NCI-H128 (cell line): ENCODE measurements around the gene HOXD3.

Experiments
- DNase-seq: peaks from one replicate; lab custom pipeline; 2025; ENCODE audit not compliant: unreplicated experiment; lab: John Stamatoyannopoulos, UW

HOXD3 gene

DNA sequence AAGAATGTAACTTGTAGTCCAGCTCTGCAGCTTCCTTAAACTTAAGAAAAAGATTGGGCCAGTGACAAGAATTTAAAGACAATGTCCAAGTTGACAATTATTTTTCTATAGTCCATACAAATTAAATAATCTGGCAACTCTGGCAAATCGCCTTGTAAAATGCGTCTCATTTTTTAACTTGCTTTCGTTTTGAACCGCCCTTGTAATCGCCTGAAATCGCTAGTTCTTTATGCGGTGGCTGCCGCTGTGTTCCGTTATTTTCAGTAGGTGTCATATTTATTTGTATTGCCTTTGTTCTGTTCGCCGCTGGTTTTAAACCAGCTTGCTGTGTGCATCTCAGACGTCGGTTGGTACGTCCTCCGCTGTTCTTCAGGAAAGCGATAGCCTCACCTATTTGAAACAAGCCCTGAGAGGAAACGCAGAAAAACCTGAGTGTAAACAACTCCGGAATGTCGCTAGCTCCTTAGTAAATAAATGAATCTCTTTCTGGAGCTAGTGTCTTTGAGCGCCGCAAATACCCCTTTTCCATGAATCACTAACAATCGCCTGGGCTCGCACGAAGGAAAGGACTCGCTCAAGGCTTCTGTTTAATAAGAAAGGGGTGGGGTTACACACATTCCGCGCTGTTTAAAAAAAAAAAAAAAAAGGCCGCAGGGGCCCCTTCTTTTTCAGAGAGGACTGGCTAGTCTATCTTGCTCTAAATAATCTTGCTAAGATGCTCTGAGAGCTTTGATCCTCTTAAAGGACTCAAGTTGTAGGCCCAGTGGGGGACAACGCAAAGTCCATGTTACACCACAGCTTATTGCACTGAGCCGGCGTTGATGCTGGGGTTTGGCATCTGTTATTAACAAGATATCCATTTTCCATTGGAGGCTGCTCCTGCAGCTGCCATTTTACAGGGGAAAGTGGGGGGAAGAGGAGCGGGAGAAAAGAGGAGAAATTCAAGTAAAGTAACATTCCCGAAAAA lies 24.6 kb upstream of the HOXD3 start:
- DNase-seq, result no peak

DNA sequence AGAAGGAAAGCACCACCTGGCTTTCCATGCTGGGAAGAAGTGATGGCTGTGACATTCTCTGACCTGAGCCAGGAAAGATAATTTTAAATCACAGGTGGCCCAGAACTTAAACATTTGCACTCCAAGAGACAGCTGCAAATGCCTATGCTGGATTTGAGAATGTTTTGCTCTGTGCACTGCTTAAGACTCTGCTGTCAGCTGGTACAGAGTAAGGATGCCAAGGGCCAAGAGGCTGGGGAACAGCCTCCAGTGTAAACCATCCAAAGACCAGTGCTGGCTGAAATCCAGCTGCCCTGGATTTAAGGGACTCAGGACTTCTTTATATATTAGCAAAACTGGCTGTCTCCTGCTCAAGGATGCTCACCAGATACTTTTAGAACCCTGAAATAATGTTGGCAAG lies 23.7 kb upstream of the HOXD3 start:
- no peak for DNase-seq

DNA sequence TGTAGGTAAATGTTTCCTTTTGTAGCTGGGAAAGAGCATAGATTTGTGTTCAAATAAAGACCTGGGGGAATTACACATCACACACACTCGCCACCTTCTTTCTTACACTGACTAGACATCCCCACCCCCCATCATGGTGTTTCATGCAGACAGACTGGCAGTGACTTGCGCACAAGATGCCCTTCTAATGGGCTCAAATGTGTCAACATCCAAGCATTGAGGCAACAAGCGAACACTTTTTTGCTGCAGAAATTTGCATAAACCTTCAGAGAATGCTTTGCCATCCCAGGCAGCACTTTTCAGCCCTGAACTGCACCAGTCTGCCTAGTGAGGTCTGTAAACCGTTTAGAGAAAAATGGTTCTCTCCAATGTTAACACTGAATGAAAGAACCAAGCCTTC lies 23.1 kb upstream of the HOXD3 start:
- DNase-seq, result no peak

DNA sequence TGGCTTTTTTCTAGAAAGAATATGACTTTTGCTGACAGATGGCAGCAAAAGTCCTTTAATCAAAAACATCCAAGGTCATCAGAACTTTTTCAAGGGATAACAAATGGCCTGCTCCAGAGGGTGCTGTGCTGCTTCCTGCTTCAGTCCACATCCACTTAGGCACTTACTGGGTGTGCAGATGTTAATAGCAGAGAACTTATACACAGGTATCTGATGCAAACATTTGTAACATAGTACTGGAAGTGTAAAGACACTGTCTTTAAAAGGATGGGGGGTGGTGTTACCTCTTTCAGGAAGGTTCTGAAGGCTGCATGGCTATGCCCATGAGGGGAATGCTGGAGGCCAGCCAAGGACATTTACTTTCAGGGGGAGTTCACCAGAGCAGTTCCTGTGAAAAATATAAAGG lies 22.1 kb upstream of the HOXD3 start:
- no peak for DNase-seq

DNA sequence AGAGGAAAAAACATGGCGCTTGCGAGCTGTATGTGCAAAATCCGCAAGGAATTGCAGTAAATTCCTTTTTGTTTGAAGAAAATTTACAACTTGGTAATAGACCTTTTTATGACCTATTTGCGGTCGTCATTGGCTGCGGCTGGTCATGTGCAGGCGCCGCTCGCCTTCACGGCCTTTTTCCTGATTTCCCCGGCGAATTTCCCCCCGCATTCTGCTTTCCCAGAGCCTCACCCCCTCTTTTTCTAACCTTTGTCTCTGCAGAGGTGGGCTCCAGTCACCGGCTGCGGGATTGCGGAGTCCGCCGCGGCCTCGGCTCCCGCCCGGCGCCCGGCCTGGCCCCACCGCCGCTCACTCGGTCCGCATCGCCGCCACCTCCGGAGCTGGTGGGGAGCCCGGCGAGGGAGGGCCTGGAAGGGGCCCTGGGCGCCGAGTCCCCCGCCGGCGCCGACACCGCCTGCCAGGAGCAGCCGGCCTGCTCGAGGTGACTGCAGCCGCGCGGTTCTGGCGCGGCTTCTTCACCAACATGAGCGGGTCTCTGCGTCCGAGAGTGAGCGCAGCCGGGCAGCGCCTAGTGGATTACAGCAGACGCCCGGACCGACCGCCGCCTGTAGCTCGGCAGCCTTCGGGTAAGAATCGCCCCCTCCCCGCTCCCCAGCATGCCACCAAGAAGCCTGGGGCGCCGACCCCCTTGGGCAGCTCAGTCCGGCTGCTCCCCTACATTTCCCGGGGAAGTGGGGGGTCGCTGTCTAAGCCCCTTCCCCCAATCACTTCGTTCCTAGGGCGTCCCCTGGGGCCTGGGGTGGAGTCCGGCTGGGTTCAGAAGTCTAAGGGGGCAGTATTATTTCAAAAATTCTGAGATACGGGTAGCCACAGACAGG lies 20.5 kb upstream of the HOXD3 start:
- no peak for DNase-seq

DNA sequence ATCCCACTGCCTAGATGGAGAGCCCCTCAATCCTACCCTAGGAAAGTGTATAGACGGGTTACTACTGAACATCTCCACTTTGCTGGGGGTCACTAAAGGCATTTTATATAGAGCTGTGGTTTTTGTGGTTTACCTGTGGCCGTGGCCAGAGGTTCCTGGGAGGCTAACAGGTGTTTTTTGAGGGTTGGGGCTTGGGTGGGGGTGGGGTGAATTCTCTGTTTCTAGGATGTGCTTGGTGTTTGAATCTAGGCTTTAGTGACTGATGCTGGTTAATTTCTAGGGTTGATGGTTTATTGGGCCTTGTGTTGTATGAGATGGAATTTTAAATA lies 19.9 kb upstream of the HOXD3 start:
- no peak for DNase-seq

DNA sequence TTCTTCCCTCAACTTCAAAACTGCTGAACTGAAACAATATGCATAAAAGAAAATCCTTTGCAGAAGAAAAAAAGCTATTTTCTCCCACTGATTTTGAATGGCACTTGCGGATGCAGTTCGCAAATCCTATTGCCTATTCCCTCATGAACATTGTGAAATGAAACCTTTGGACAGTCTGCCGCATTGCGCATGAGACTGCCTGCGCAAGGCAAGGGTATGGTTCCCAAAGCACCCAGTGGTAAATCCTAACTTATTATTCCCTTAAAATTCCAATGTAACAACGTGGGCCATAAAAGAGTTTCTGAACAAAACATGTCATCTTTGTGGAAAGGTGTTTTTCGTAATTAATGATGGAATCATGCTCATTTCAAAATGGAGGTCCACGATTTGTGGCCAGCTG lies 19.2 kb upstream of the HOXD3 start:
- no peak for DNase-seq

DNA sequence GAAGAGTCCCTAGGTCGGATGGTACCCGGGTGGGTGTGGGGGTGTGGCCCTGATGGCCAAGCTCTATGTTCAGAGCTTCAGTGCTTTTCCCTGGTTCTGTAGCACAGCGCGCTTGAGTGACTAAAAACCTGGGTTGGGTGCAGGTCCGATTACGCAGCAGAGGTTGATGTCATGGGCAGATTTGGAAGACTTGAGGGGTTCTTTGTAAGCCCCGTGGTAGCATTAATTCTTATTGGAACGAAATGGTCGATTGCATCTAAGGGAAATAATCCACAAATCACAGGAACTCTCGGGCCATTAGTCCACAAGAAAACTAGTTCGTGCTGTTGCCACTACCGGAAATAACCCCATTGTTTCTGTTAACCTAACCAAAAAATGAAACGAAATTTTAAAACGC lies 18.6 kb upstream of the HOXD3 start:
- DNase-seq, result no peak

DNA sequence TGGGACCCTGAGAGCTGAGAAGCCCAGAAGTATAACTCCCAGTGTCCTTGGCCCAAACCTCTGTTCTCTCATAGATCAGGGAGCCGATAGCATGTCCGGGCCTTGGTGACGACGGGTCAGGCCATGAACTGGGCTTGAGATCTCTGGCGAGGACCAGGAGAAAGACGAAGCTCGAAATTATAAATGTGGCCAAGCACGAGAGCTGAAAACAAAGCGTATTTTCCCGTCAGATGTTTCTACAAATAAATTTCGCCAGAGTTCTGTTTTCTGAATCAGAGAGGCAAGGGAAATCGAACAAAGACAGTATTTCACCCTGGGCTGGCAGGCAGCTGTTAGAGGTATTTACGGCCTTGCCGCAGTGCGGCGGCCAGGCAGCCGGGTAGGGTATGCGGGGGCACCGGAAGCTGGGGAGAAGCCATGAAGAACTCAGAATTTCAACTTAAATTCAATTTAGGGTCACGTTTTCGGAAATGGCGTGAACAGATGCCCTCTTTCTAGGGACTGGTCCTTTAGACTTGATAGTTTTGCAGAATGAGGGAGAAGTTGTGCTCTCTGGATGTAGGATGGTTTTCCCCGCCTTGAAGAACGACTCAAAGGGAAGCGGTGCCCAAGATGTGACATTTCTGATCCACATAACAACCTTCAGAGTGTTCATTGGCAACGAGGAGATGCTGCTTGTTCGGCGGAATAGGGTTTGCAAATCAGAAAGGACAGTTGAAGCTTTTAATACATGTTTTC lies 18.0 kb upstream of the HOXD3 start:
- no peak for DNase-seq

DNA sequence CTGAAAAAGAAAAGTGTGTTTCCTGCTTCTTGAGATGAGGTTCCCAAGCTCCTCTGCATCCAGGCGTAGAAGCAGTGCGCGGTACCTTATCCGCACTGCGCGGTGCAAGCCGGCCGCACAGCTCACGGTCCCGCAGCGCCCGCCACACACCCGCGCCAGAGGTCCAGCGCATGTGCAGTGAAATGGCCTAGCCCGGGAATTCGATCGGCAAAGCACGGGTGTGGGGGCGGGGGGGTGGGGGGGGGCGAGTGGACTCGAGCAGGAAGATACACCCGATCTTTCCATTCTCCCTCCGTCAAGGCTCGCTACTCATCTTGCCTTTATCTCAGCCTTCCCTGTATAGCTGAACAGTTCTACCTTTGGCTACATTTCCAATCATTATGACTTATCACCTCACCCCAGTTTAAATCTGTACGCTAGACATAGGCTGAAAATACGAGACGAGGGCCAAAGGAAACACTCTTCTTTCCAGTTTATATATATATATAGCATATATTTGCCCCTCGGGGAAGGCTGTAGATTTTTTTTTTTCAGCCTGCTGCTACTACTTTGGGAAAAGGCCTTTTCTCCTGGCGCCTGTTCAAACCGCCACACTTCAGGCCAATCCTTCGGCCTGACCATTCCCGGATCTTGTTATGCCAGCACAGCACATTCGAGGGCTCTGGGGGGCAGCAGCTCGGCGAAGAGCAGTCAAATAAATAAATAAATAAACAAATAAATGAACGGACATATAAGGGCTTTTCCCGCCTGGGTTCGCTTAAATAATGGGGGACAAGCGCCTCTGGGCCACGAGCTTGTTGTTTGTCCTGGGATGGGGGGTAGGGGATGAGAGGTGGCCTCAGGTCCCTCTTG lies 17.2 kb upstream of the HOXD3 start:
- no peak for DNase-seq

DNA sequence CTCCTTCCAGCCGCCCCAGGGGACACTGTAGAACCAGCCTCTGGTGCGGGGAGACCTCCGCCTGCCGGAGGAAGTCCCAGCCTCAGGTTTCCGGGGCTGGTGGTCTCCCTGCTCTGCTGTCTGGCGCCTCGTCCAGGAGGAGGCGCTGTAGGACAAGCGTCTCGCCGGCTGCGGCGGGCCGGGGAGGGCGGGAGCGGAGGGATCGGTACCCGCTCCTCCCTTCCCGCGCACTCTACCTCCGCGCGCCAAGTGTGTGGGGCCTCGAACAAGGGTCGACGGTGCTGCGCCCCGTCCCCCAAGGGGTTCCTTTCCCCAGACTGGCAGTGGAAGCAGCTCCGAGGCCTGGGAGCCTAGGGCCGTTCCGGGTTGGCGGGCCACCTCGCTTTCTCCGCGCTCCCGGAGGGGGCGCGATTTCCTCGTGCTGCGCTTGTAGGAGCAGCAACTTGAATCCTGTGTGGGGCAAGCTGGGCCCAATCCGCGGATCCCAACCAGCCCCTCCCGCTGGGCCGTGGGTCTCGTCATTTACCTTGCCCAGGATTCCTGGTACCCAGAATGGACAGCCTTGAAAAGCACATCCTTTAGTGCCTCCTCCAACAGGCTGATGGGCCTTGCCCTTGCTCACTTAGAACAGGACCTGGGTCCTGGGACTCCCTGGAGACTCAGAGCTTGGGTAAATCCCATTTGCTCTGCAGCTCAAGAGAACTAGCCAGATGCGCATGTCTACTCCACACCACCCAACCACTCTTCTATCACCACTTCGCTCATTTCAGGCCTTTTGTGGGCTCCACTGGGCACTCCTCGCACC lies 16.4 kb upstream of the HOXD3 start:
- DNase-seq, result no peak

DNA sequence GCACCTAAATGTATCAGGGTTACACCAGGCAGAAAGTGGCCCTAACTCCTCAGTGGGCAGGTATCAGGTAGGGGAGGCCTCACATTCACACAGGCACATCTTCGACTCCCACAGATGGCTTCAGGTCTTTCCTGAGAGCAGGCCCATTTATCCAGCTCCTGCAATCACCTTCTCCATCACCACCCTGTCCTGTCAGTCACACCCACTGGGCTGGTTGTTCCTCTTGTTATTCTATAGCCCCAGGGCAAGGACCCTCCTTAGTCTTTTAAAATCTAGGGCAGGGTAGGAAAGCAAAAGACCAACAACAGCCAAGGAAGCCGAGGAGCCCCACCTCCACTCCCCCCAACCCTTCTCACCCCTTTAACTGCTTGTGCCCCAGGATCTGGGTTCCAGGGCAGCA lies 14.8 kb upstream of the HOXD3 start:
- no peak for DNase-seq

DNA sequence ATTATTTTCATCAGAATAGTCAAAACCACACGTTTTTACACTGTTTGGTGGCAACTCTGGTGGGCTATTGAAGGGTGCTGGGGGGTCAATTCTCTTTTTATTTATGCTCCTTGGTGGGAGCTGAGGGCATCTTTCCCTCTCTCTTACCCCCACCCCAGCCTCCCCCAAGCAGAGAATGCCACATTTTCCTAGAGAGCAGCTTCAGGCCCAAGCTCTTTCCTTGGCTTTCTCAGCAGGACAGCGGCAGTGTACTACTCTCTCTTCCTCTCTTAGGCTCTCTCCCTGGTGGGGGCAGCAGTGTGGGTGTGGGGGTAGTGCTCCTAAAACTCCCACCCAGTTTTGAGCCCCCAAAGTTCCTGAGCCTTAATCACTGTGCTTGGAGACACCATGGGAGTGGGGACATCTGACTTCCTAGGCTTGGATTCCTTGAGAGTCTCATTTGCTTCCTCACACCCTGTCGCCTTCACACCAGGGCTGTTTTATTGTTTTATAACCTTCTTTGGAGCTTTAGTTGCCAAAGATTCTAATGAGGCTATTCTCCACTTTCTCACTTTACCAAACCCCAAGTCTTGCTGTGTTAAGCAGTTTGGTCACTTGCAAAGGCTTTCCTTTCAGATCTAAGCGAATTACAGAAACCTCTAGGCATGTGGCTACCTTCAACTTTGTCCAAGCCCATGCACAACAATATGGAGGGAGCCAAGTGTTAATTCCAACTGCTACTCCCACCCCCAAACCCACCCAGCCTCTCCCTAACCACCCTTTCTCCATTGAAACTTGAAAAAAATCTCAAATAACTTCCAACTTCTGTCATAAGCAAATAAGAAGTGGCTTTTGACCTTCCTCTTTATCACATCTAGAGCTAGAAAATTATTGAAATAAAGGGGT lies 11.8 kb upstream of the HOXD3 start:
- no peak for DNase-seq

DNA sequence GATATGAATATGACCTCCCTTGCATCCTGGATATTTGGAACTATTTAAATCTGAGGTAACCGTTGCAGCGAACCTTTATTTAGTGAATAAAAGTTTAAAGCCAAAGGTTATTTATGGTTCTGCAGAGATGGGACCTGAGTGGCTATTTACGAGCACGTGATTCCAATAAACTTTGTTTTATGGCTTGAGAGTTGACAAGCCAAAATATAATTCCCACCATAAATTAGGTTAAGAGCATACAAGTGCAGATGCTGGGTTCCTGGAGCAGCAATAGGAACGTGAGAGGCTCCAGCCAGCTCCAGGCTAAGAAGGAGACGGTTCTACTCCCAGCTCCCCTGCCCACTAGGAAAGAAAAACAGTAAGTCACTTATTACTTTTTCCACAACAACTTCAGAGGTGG lies 11.0 kb upstream of the HOXD3 start:
- no peak for DNase-seq

DNA sequence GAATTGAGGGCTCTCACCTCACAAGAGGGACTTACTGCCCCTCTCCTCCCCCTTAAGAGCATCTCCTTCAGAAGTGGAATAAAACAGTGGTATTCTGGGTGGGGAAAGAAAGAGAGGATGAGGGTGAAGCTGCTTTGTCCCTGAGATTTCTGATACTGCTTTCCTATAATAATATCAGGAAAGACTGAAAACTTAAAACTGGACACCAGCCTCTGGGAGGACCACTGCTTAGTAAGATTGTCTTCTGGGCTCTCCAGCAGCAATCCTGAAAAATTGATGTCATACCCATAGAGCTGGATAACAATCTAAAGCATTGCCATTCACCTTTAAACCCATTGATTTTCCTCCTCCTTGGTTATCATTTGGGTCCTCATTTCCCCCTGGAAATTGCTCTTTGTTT lies 10.5 kb upstream of the HOXD3 start:
- DNase-seq, result no peak

DNA sequence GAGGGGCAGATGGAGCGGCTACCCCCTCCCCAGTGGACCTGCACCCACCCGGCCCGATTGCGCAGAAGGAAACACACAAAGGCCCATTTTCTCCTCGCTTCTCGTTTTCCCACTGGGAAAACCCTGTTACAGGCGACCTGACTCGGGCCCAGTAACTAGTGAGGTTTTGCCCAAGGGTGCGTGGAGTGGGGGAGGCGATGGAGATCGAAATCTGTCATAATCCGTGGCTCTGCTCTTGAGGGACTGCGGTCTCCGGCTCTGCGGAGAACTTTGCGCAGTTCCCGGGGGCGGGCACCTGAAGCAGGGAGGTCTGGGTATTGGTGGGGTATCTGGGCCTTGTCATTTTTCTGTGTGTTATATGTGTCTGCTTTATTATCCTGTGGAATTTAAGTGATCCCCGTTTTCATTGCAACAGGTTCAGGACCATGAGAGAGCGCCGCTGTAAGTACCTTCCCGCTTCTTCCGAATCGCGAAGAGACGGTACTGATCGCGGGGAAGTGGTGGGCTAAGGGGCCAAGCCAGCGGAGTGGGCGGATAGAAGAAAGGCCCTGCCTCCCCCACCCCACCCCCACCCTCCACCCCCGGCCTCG lies 9.8 kb upstream of the HOXD3 start:
- no peak for DNase-seq

DNA sequence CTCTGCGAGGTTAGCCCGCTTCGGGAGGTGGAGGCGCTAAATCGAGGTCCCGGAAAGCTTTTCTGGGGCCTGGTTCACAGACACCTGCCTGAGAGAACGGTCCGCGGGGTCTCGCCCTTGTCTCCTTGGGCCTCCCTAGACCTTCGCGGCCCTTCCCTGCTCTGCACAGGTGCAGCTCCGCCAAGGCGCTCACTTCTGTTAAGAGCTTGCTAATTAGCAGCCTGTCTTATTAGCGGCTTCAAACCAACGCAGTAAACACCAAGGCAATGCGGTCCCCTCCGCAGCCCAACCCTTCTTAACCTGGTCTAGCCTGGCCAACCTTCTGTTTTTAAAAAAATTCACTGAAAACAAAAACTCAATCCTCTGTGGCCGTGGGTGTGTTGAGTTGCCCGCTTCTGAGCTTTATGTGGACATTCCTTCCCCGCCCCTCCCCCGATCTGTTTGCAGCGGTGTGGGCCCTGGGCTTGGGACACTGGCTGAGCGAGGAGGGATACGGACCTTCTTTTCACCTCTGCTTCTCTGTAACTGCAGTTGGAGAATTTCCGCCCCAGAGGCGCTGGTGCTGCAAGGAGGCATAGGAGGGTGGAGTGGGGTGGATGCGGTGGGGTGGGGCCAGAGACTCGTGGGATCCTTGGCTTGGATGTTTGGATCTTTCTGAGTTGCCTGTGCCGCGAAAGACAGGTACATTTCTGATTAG lies 9.2 kb upstream of the HOXD3 start:
- no peak for DNase-seq
